ENCODE measurements around the gene NAA38. TPM values are rescaled to one million over a fixed set of nuclear protein-coding genes. Genes with fewer than 3 reads are reported as not detected.

NAA38 gene
- total and polyA plus RNA-seq, 2 experiments from 2014 or later, result 17.1 to 74.8 TPM

DNA sequence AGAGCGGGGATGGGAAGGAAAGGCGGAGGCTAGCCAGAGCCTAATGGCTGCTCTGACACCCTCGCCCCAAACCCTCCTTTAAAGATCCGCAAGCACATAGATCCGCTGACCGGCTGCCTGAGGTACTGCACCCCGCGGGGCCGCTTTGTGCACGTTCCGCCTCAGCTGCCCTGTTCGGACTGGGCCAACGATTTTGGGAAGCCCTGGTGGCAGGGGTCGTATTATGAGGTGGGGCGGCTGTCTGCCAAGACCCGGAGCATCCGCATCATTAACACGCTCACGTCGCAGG lies 1.1 kb upstream of the NAA38 start:
- peak overlapping the region; percentile 15 for H2AFZ ChIP-seq
- DNase-seq (ENCODE audit: low spot score), result peak; percentile 89

DNA sequence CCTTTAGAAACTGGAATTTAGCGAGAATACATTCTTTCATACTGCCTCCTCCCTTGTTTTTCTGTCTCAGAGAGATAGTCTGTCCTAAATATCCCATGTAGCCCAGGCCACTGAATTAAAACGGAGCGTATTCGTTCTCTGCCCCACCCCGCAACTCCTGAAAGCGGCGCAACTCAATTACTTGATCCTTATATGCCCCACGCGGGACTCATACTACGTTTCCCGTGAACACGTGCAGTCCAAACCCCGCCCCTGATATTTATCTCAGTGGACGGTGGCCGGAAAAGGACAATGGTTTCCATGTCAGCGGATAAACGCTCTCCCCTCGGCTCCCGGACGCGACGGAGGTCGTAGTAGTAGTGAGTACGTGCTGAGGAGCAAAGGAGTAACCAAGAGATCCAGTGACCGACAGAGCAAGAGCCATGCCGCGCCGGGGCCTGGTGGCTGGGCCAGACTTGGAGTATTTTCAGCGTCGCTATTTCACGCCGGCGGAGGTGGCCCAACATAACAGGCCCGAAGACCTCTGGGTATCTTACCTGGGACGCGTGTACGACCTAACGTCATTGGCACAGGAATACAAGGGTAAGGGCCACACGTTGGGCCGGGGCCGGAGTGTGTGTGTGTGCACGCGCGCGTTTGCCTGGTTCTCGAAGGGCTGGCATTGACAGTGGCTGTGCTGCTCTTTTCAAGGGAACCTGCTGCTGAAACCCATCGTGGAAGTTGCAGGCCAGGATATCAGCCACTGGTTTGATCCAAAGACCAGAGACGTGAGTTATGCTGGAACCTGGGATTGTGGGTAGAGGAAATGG lies 558 bp upstream of the NAA38 start, which contains the start of gene CYB5D1:
Gene CYB5D1, plus strand, starts transcription at position 291 of the 809 bp plus-strand sequence. Its CDS starts 132 bp downstream, at position 423.
- H3K36me3 Mint-ChIP-seq (ENCODE audit: low read depth), result no peaks in the 10 kb centered on the region; the same call in 2 of the 3 replicates
- peak; percentile 95 for DNase-seq (ENCODE audit: low spot score)
- TF ChIP-seq, protein P1, sequence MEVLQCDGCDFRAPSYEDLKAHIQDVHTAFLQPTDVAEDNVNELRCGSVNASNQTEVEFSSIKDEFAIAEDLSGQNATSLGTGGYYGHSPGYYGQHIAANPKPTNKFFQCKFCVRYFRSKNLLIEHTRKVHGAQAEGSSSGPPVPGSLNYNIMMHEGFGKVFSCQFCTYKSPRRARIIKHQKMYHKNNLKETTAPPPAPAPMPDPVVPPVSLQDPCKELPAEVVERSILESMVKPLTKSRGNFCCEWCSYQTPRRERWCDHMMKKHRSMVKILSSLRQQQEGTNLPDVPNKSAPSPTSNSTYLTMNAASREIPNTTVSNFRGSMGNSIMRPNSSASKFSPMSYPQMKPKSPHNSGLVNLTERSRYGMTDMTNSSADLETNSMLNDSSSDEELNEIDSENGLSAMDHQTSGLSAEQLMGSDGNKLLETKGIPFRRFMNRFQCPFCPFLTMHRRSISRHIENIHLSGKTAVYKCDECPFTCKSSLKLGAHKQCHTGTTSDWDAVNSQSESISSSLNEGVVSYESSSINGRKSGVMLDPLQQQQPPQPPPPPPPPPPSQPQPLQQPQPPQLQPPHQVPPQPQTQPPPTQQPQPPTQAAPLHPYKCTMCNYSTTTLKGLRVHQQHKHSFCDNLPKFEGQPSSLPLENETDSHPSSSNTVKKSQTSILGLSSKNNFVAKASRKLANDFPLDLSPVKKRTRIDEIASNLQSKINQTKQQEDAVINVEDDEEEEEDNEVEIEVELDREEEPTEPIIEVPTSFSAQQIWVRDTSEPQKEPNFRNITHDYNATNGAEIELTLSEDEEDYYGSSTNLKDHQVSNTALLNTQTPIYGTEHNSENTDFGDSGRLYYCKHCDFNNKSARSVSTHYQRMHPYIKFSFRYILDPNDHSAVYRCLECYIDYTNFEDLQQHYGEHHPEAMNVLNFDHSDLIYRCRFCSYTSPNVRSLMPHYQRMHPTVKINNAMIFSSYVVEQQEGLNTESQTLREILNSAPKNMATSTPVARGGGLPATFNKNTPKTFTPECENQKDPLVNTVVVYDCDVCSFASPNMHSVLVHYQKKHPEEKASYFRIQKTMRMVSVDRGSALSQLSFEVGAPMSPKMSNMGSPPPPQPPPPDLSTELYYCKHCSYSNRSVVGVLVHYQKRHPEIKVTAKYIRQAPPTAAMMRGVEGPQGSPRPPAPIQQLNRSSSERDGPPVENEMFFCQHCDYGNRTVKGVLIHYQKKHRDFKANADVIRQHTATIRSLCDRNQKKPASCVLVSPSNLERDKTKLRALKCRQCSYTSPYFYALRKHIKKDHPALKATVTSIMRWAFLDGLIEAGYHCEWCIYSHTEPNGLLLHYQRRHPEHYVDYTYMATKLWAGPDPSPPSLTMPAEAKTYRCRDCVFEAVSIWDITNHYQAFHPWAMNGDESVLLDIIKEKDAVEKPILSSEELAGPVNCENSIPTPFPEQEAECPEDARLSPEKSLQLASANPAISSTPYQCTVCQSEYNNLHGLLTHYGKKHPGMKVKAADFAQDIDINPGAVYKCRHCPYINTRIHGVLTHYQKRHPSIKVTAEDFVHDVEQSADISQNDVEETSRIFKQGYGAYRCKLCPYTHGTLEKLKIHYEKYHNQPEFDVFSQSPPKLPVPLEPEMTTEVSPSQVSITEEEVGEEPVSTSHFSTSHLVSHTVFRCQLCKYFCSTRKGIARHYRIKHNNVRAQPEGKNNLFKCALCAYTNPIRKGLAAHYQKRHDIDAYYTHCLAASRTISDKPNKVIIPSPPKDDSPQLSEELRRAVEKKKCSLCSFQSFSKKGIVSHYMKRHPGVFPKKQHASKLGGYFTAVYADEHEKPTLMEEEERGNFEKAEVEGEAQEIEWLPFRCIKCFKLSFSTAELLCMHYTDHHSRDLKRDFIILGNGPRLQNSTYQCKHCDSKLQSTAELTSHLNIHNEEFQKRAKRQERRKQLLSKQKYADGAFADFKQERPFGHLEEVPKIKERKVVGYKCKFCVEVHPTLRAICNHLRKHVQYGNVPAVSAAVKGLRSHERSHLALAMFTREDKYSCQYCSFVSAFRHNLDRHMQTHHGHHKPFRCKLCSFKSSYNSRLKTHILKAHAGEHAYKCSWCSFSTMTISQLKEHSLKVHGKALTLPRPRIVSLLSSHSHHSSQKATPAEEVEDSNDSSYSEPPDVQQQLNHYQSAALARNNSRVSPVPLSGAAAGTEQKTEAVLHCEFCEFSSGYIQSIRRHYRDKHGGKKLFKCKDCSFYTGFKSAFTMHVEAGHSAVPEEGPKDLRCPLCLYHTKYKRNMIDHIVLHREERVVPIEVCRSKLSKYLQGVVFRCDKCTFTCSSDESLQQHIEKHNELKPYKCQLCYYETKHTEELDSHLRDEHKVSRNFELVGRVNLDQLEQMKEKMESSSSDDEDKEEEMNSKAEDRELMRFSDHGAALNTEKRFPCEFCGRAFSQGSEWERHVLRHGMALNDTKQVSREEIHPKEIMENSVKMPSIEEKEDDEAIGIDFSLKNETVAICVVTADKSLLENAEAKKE (CRISPR knock-in tag; IDR thresholded peaks at IDR 0.05), result no peak
- TF ChIP-seq ZNF114 (CRISPR knock-in tag; IDR thresholded peaks at IDR 0.05) (no peak), NANOG (IDR thresholded peaks at IDR 0.05; ENCODE audit: borderline replicate concordance) (no peak), EZH2phosphoT487 (IDR thresholded peaks at IDR 0.05; ENCODE audit: unreplicated experiment) (no peak), JUNB (IDR thresholded peaks at IDR 0.05; ENCODE audit: unreplicated experiment) (no peak), ZNF331 (CRISPR knock-in tag; IDR thresholded peaks at IDR 0.05; ENCODE audit: low read depth) (no peak), POLR2AphosphoS5 (IDR thresholded peaks at IDR 0.05; ENCODE audit: low read depth) (peak; percentile 59)
- TF ChIP-seq, protein P2, sequence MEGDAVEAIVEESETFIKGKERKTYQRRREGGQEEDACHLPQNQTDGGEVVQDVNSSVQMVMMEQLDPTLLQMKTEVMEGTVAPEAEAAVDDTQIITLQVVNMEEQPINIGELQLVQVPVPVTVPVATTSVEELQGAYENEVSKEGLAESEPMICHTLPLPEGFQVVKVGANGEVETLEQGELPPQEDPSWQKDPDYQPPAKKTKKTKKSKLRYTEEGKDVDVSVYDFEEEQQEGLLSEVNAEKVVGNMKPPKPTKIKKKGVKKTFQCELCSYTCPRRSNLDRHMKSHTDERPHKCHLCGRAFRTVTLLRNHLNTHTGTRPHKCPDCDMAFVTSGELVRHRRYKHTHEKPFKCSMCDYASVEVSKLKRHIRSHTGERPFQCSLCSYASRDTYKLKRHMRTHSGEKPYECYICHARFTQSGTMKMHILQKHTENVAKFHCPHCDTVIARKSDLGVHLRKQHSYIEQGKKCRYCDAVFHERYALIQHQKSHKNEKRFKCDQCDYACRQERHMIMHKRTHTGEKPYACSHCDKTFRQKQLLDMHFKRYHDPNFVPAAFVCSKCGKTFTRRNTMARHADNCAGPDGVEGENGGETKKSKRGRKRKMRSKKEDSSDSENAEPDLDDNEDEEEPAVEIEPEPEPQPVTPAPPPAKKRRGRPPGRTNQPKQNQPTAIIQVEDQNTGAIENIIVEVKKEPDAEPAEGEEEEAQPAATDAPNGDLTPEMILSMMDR (conservative IDR thresholded peaks at IDR 0.05; ENCODE audit: low read depth in 2 of 2), result no peak

More for the DNA sequence above, 1.1 kb upstream of the NAA38 start:
- Histone ChIP-seq H3K27ac (ENCODE audit: low read depth) (no peak overlapping the region), H3K36me3 (ENCODE audit: insufficient read depth) (no peaks in the 10 kb centered on the region; the same call in 1 of the 2 replicates), H3F3A (replicated peaks; ENCODE audit: low read depth) (peaks cover 14% of the 10 kb centered on the region; the same call in 1 of the 2 replicates), H3K79me2 (replicated peaks; ENCODE audit: insufficient read depth) (peaks cover 7% of the 10 kb centered on the region), H3K4me2 (peak overlapping the region; percentile 99), H3K27me3 (ENCODE audit: insufficient read depth) (peaks cover 34% of the 10 kb centered on the region), H3K9me2 (ENCODE audit: insufficient read depth) (no peaks in the 10 kb centered on the region), H4K20me1 (replicated peaks; ENCODE audit: insufficient read depth) (peaks cover 10% of the 10 kb centered on the region), H3K4me1 (ENCODE audit: insufficient read depth) (peaks cover 39% of the 10 kb centered on the region), H3K4me3 (peak overlapping the region; percentile 55)
- no peak for TF ChIP-seq JUNB (IDR thresholded peaks at IDR 0.05; ENCODE audit: unreplicated experiment)
- TF ChIP-seq, protein P2 (conservative IDR thresholded peaks at IDR 0.05; ENCODE audit: low read depth in 2 of 2), result peak; percentile 24 to 33
- Mint-ChIP-seq H3K4me1 (peaks cover 20% of the 10 kb centered on the region), H3K27ac (no peak overlapping the region; the same call in 1 of the 2 replicates), H3K36me3 (ENCODE audit: low read depth) (no peaks in the 10 kb centered on the region; the same call in 2 of the 3 replicates), H3K4me3 (no peak overlapping the region), H3K27me3 (ENCODE audit: insufficient read depth, low read depth, poor library complexity) (peaks cover 1% of the 10 kb centered on the region), H3K9me3 (no peaks in the 10 kb centered on the region; the same call in 2 of the 3 replicates)
- ATAC-seq, result peak; percentile 22

More for the DNA sequence above, 558 bp upstream of the NAA38 start, which contains the start of gene CYB5D1:
- Histone ChIP-seq H3F3A (replicated peaks; ENCODE audit: low read depth) (peaks cover 14% of the 10 kb centered on the region; the same call in 1 of the 2 replicates), H3K9me2 (ENCODE audit: insufficient read depth) (no peaks in the 10 kb centered on the region), H2AFZ (peak within 1 kb of the TSS; percentile 30), H3K79me2 (replicated peaks; ENCODE audit: insufficient read depth) (peaks cover 7% of the 10 kb centered on the region), H3K4me1 (ENCODE audit: insufficient read depth) (peaks cover 41% of the 10 kb centered on the region), H3K36me3 (ENCODE audit: insufficient read depth) (no peaks in the 10 kb centered on the region; the same call in 1 of the 2 replicates), H3K27me3 (ENCODE audit: insufficient read depth) (peaks cover 40% of the 10 kb centered on the region), H3K4me2 (peak within 1 kb of the TSS; percentile 99), H4K20me1 (replicated peaks; ENCODE audit: insufficient read depth) (peaks cover 10% of the 10 kb centered on the region), H3K27ac (ENCODE audit: low read depth) (peak within 1 kb of the TSS; percentile 65), H3K4me3 (peak within 1 kb of the TSS; percentile 55)
- H3K27me3 Mint-ChIP-seq (ENCODE audit: insufficient read depth, low read depth, poor library complexity), result peaks cover 4% of the 10 kb centered on the region
- H3K4me1 Mint-ChIP-seq, result peaks cover 22% of the 10 kb centered on the region
- ATAC-seq, result peak; percentile 7
- H3K4me3 Mint-ChIP-seq, result no peak within 1 kb of the TSS
- H3K9me3 Mint-ChIP-seq, result no peaks in the 10 kb centered on the region; the same call in 2 of the 3 replicates
- no peak within 1 kb of the TSS; the same call in 1 of the 2 replicates for H3K27ac Mint-ChIP-seq
